ENCODE measurements around the gene RSBN1L. TPM values are rescaled to one million over a fixed set of nuclear protein-coding genes. Genes with fewer than 3 reads are reported as not detected.

Gene RSBN1L
- total and polyA plus RNA-seq, 2 donors (not counting 3 experiments of a cell fraction or from before 2014, with no cell fraction given), result 3.0 to 13.1 TPM

DNA sequence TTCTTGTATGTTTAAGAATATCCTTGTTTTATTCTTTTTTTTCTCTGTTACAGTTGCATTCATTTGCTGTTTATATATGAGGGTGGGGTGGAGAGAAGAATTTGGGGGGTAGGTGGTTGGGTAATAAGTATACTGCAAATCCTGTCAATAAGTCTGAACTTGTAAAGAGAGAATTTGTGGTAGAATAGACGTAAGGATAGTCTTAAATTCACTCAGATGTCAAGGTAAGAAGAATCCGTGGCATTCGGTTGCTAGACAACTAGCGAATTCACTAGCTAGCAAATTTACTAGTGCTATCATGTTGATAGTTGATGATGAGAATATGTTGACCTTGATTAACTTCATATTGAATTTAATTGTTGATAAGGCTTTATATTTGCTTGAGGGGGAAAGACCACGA is 40.7 kb downstream of the RSBN1L start:
- Histone ChIP-seq H3K79me2 (ENCODE audit: control insufficient read depth, insufficient read depth, low read length) (peaks cover 28% of the 10 kb centered on the region), H2AFZ (ENCODE audit: low read depth, low read length) (no peak overlapping the region), H4K20me1 (replicated peaks; ENCODE audit: control insufficient read depth, extremely low read depth, insufficient read depth, low read length) (no peaks in the 10 kb centered on the region), H3K4me2 (ENCODE audit: insufficient read depth, low read length) (no peak overlapping the region), H3K27ac (ENCODE audit: insufficient read depth, low read depth, low read length) (no peak overlapping the region), H3K9me1 (replicated peaks; ENCODE audit: control insufficient read depth, extremely low read depth, insufficient read depth, low read length) (no peaks in the 10 kb centered on the region), H3K36me3 (ENCODE audit: control insufficient read depth in 2 of 2, extremely low read depth in 1 of 2, insufficient read depth in 2 of 2, low read length in 2 of 2) (no peaks in the 10 kb centered on the region), H3K9ac (replicated peaks; ENCODE audit: extremely low read depth, insufficient read depth, low read length) (no peak overlapping the region), H3K4me1 (ENCODE audit: control insufficient read depth, extremely low read depth, insufficient read depth, low read length) (peaks cover 24% of the 10 kb centered on the region), H3K9me3 (replicated peaks; ENCODE audit: control insufficient read depth, insufficient read depth, low read length) (no peaks in the 10 kb centered on the region), H3K27me3 (ENCODE audit: control insufficient read depth in 2 of 2, insufficient read depth in 2 of 2, low read length in 2 of 2) (no peaks in the 10 kb centered on the region), H3K4me3 (replicated peaks in 1 of 3; ENCODE audit: insufficient read depth in 1 of 3, low read depth in 1 of 3, low read length in 3 of 3) (no peak overlapping the region)
- no peak for TF ChIP-seq FOS (IDR thresholded peaks at IDR 0.05; ENCODE audit: borderline replicate concordance, insufficient read depth, low read length)
- TF ChIP-seq JUN (IDR thresholded peaks at IDR 0.05; ENCODE audit: borderline replicate concordance, insufficient read depth, insufficient read length, low read depth), result no peak
- no TSS peak for BruUV-seq (replicated peaks)
- intact Hi-C loops (cut with micrococcal nuclease), result no loop called here
- ChIA-PET POLR2A (no interaction called here), CTCF (interaction anchor here (1.2 to 1.5 kb wide), 2 partner anchors 9 kb away, joined by 3 to 5 read pairs; no protein-coding TSS in a partner anchor)
- no peak for FAIRE-seq
- dilution Hi-C loops (cut with MboI; ENCODE audit: extremely low pct_ligation_motif_present, low sequenced_read_pairs), result no loop called here
- no peak for DNase-seq (ENCODE audit: low read depth, low spot score)

DNA sequence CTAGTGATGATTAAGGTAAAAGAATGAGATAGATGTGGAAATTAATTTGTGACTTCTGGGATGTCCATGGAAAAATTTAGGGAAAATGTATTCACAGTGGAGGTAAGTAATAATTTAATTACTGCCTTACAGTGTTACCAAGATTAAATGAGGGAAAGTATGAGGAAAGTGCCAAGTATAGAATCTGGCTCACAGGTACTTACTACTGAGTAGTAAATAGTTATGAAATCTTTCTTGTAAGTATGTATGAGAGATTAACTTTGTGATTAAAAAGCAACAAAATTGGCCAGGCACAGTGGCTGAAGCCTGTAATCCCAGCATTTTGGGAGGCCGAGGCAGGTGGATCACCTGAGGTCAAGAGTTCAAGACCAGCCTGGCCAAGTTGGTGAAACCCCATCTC is 42.1 kb downstream of the RSBN1L start:
- peak overlapping the region; percentile 26 for H3K27ac ChIP-seq (ENCODE audit: insufficient read depth, low read depth, low read length)
- DNase-seq (ENCODE audit: low read depth, low spot score) (no peak), FAIRE-seq (no peak)
- no peak overlapping the region for H3K4me2 ChIP-seq (ENCODE audit: insufficient read depth, low read length)
- ChIA-PET POLR2A (no interaction called here), CTCF (no interaction called here)
- H3K27me3 ChIP-seq (ENCODE audit: control insufficient read depth in 2 of 2, insufficient read depth in 2 of 2, low read length in 2 of 2), result no peaks in the 10 kb centered on the region
- H2AFZ ChIP-seq (ENCODE audit: low read depth, low read length), result no peak overlapping the region
- H3K79me2 ChIP-seq (ENCODE audit: control insufficient read depth, insufficient read depth, low read length), result peaks cover 18% of the 10 kb centered on the region
- dilution Hi-C loops (cut with MboI; ENCODE audit: extremely low pct_ligation_motif_present, low sequenced_read_pairs) (no loop called here), intact Hi-C loops (cut with micrococcal nuclease) (no loop called here)
- H3K9me1 ChIP-seq (replicated peaks; ENCODE audit: control insufficient read depth, extremely low read depth, insufficient read depth, low read length), result no peaks in the 10 kb centered on the region
- BruUV-seq (replicated peaks), result no TSS peak
- H3K4me3 ChIP-seq (replicated peaks in 1 of 3; ENCODE audit: insufficient read depth in 1 of 3, low read depth in 1 of 3, low read length in 3 of 3), result no peak overlapping the region
- no peaks in the 10 kb centered on the region for H4K20me1 ChIP-seq (replicated peaks; ENCODE audit: control insufficient read depth, extremely low read depth, insufficient read depth, low read length)
- H3K9me3 ChIP-seq (replicated peaks; ENCODE audit: control insufficient read depth, insufficient read depth, low read length), result no peaks in the 10 kb centered on the region
- TF ChIP-seq, protein P1, sequence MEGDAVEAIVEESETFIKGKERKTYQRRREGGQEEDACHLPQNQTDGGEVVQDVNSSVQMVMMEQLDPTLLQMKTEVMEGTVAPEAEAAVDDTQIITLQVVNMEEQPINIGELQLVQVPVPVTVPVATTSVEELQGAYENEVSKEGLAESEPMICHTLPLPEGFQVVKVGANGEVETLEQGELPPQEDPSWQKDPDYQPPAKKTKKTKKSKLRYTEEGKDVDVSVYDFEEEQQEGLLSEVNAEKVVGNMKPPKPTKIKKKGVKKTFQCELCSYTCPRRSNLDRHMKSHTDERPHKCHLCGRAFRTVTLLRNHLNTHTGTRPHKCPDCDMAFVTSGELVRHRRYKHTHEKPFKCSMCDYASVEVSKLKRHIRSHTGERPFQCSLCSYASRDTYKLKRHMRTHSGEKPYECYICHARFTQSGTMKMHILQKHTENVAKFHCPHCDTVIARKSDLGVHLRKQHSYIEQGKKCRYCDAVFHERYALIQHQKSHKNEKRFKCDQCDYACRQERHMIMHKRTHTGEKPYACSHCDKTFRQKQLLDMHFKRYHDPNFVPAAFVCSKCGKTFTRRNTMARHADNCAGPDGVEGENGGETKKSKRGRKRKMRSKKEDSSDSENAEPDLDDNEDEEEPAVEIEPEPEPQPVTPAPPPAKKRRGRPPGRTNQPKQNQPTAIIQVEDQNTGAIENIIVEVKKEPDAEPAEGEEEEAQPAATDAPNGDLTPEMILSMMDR (IDR thresholded peaks at IDR 0.05; ENCODE audit: extremely low read depth in 1 of 2, insufficient read depth in 1 of 2, low read depth in 1 of 2, low read length in 2 of 2), result no peak
- TF ChIP-seq GATA2 (IDR thresholded peaks at IDR 0.05; ENCODE audit: insufficient read depth, insufficient read length, low read depth, low read length), result no peak
- TF ChIP-seq, protein P2, sequence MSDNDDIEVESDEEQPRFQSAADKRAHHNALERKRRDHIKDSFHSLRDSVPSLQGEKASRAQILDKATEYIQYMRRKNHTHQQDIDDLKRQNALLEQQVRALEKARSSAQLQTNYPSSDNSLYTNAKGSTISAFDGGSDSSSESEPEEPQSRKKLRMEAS (IDR thresholded peaks at IDR 0.05; ENCODE audit: insufficient read depth, insufficient read length), result no peak
- no peak for TF ChIP-seq POLR2AphosphoS5 (IDR thresholded peaks at IDR 0.05; ENCODE audit: insufficient read depth, low read depth, low read length)
- TF ChIP-seq MYC (IDR thresholded peaks at IDR 0.05; ENCODE audit: low read depth, low read length), result no peak
- no peak for TF ChIP-seq POLR2A (IDR thresholded peaks at IDR 0.05; ENCODE audit: low read depth, low read length)
- TF ChIP-seq FOS (IDR thresholded peaks at IDR 0.05; ENCODE audit: borderline replicate concordance, insufficient read depth, low read length), result no peak
- TF ChIP-seq JUN (IDR thresholded peaks at IDR 0.05; ENCODE audit: borderline replicate concordance, insufficient read depth, insufficient read length, low read depth), result no peak
- TF ChIP-seq EZH2 (IDR thresholded peaks at IDR 0.05; ENCODE audit: borderline replicate concordance, low read depth, low read length, severe bottlenecking), result no peak
- H3K4me1 ChIP-seq (ENCODE audit: control insufficient read depth, extremely low read depth, insufficient read depth, low read length), result peaks cover 24% of the 10 kb centered on the region
- no peak overlapping the region for H3K9ac ChIP-seq (replicated peaks; ENCODE audit: extremely low read depth, insufficient read depth, low read length)
- no peaks in the 10 kb centered on the region for H3K36me3 ChIP-seq (ENCODE audit: control insufficient read depth in 2 of 2, extremely low read depth in 1 of 2, insufficient read depth in 2 of 2, low read length in 2 of 2)
